ENCODE data around the gene GMPPB. TPM values are rescaled to one million over a fixed set of nuclear protein-coding genes. Genes with fewer than 3 reads are reported as not detected.
A peak's percentile ranks its signal among the peaks of the same experiment; 100 is the strongest.
"Not testable (repeated sequence)": the region's sequence is repeated elsewhere in the genome, so short reads cannot be mapped to it uniquely, and the experiment has no call there.

The GMPPB gene
- total RNA-seq, 2 donors from 2014 or later: 22.4 to 38.3 TPM

- intact Hi-C loops (cut with DNase I): no loop called here
- no peak for ATAC-seq
- DNase-seq: no peak
Observed at GRCh38 chr3:49700453-49701128, 23.2 kb downstream of the GMPPB start.

- ATAC-seq (no peak), DNase-seq (no peak)
- intact Hi-C loops (cut with DNase I): no loop called here
Observed at GRCh38 chr3:49700014-49700413, 23.7 kb downstream of the GMPPB start.

GRCh38 chr3:49699281-49699979 is 24.3 kb downstream of the GMPPB start:
- ATAC-seq (peak; percentile 24 to 37), DNase-seq (no peak)
- intact Hi-C loops (cut with DNase I): no loop called here

- DNase-seq; intact Hi-C loops (cut with DNase I): not testable (repeated sequence)
- peak; percentile 19 to 40 for ATAC-seq
Observed at GRCh38 chr3:49695350-49696015, 28.3 kb downstream of the GMPPB start.

- intact Hi-C loops (cut with DNase I); DNase-seq; ATAC-seq: not testable (repeated sequence)
Observed at GRCh38 chr3:49694409-49695070, 29.2 kb downstream of the GMPPB start.

GRCh38 chr3:49691481-49691880 is 32.3 kb downstream of the GMPPB start:
- ATAC-seq; intact Hi-C loops (cut with DNase I); DNase-seq: not testable (repeated sequence)

- ATAC-seq; intact Hi-C loops (cut with DNase I); DNase-seq: not testable (repeated sequence)
Observed at GRCh38 chr3:49690856-49691255, 32.9 kb downstream of the GMPPB start.

- ATAC-seq; DNase-seq; intact Hi-C loops (cut with DNase I): not testable (repeated sequence)
Observed at GRCh38 chr3:49689908-49690624, 33.7 kb downstream of the GMPPB start.

- intact Hi-C loops (cut with DNase I): no loop called here
- ATAC-seq (peak; percentile 72 to 87), DNase-seq (peak; percentile 95)
Observed at GRCh38 chr3:49689046-49689907, 34.5 kb downstream of the GMPPB start, which contains the start of the genes MST1 and RNF123. MST1 (minus strand) TSS chr3:49689474; CDS start chr3:49688691, 783 bp downstream. RNF123 (plus strand) TSS chr3:49689557; CDS start chr3:49691166, 1,609 bp downstream.

GRCh38 chr3:49688338-49689045 is 35.3 kb downstream of the GMPPB start:
- ATAC-seq; DNase-seq; intact Hi-C loops (cut with DNase I): not testable (repeated sequence)

GRCh38 chr3:49687424-49687795 is 36.3 kb downstream of the GMPPB start:
- DNase-seq; intact Hi-C loops (cut with DNase I); ATAC-seq: not testable (repeated sequence)

- ATAC-seq (peak; percentile 53 to 65), DNase-seq (peak; percentile 76)
- intact Hi-C loops (cut with DNase I): not testable (repeated sequence)
Observed at GRCh38 chr3:49686769-49687423, 36.9 kb downstream of the GMPPB start.

GRCh38 chr3:49686346-49686745 is 37.4 kb downstream of the GMPPB start:
- ATAC-seq: peak; percentile 2 to 18
- DNase-seq; intact Hi-C loops (cut with DNase I): not testable (repeated sequence)

GRCh38 chr3:49685846-49686245 is 37.9 kb downstream of the GMPPB start:
- intact Hi-C loops (cut with DNase I); ATAC-seq; DNase-seq: not testable (repeated sequence)

- intact Hi-C loops (cut with DNase I); ATAC-seq; DNase-seq: not testable (repeated sequence)
Observed at GRCh38 chr3:49685103-49685502, 38.6 kb downstream of the GMPPB start.

GRCh38 chr3:49684453-49684852 is 39.3 kb downstream of the GMPPB start:
- ATAC-seq; intact Hi-C loops (cut with DNase I); DNase-seq: not testable (repeated sequence)
